Measurements from ENCODE around the gene GRIK4. TPM values are rescaled to one million over a fixed set of nuclear protein-coding genes. Genes with fewer than 3 reads are reported as not detected.

GRIK4 gene
- total and polyA plus RNA-seq, 2 donors (not counting 3 experiments of a cell fraction or from before 2014, with no cell fraction given), result 0.81 to 1.6 TPM

GRCh38 chr11:120561286-120561685 is 49.7 kb downstream of the GRIK4 start:
- H3K27ac ChIP-seq (ENCODE audit: insufficient read depth, low read depth, low read length), result no peak overlapping the region
- H3K9me1 ChIP-seq (replicated peaks; ENCODE audit: control insufficient read depth, extremely low read depth, insufficient read depth, low read length), result no peaks in the 10 kb centered on the region
- no peaks in the 10 kb centered on the region for H3K36me3 ChIP-seq (ENCODE audit: control insufficient read depth in 2 of 2, extremely low read depth in 1 of 2, insufficient read depth in 2 of 2, low read length in 2 of 2)
- no peak overlapping the region for H3K9ac ChIP-seq (replicated peaks; ENCODE audit: extremely low read depth, insufficient read depth, low read length)
- no peaks in the 10 kb centered on the region for H4K20me1 ChIP-seq (replicated peaks; ENCODE audit: control insufficient read depth, extremely low read depth, insufficient read depth, low read length)
- POLR2A ChIA-PET, result no interaction called here
- no peak for TF ChIP-seq GATA2 (IDR thresholded peaks at IDR 0.05; ENCODE audit: insufficient read depth, insufficient read length, low read depth, low read length)
- no peak for TF ChIP-seq POLR2AphosphoS5 (IDR thresholded peaks at IDR 0.05; ENCODE audit: insufficient read depth, low read depth, low read length)
- TF ChIP-seq, protein P1, sequence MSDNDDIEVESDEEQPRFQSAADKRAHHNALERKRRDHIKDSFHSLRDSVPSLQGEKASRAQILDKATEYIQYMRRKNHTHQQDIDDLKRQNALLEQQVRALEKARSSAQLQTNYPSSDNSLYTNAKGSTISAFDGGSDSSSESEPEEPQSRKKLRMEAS (IDR thresholded peaks at IDR 0.05; ENCODE audit: insufficient read depth, insufficient read length), result no peak
- TF ChIP-seq POLR2A (IDR thresholded peaks at IDR 0.05; ENCODE audit: low read depth, low read length), result no peak
- no peak for TF ChIP-seq JUN (IDR thresholded peaks at IDR 0.05; ENCODE audit: borderline replicate concordance, insufficient read depth, insufficient read length, low read depth)
- no peak for TF ChIP-seq MYC (IDR thresholded peaks at IDR 0.05; ENCODE audit: low read depth, low read length)
- H3K4me2 ChIP-seq (ENCODE audit: insufficient read depth, low read length), result no peak overlapping the region
- intact Hi-C loops (cut with micrococcal nuclease) (loop anchor here (10.0 kb wide), 1 partner anchor 346 kb away; the partner anchor contains the start of gene OAF), dilution Hi-C loops (cut with MboI; ENCODE audit: extremely low pct_ligation_motif_present, low sequenced_read_pairs) (no loop called here)
- H3K4me1 ChIP-seq (ENCODE audit: control insufficient read depth, extremely low read depth, insufficient read depth, low read length), result peaks cover 22% of the 10 kb centered on the region
- no peaks in the 10 kb centered on the region for H3K79me2 ChIP-seq (ENCODE audit: control insufficient read depth, insufficient read depth, low read length)
- no peaks in the 10 kb centered on the region for H3K9me3 ChIP-seq (replicated peaks; ENCODE audit: control insufficient read depth, insufficient read depth, low read length)
- BruUV-seq (replicated peaks), result no TSS peak
- H2AFZ ChIP-seq (ENCODE audit: low read depth, low read length), result no peak overlapping the region
- H3K4me3 ChIP-seq (replicated peaks in 1 of 3; ENCODE audit: insufficient read depth in 1 of 3, low read depth in 1 of 3, low read length in 3 of 3), result no peak overlapping the region
- CTCF ChIA-PET, result interaction anchor here (0.8 to 4.9 kb wide), 3 partner anchors 9 to 60 kb away, joined by 3 to 27 read pairs (median 3); partner anchors contain the start of gene GRIK4
- FAIRE-seq (no peak), DNase-seq (ENCODE audit: low read depth, low spot score) (no peak)
- H3K27me3 ChIP-seq (ENCODE audit: control insufficient read depth in 2 of 2, insufficient read depth in 2 of 2, low read length in 2 of 2), result no peaks in the 10 kb centered on the region

- CTCF ChIA-PET, result interaction anchor here (0.7 to 5.1 kb wide), 7 partner anchors 8 to 152 kb away, joined by 3 to 27 read pairs (median 6); partner anchors contain the start of gene GRIK4
- Histone ChIP-seq H4K20me1 (replicated peaks; ENCODE audit: control insufficient read depth, extremely low read depth, insufficient read depth, low read length) (no peaks in the 10 kb centered on the region), H3K4me3 (replicated peaks in 1 of 3; ENCODE audit: insufficient read depth in 1 of 3, low read depth in 1 of 3, low read length in 3 of 3) (no peak overlapping the region), H3K9ac (replicated peaks; ENCODE audit: extremely low read depth, insufficient read depth, low read length) (no peak overlapping the region), H3K4me1 (ENCODE audit: control insufficient read depth, extremely low read depth, insufficient read depth, low read length) (peaks cover 25% of the 10 kb centered on the region), H3K9me1 (replicated peaks; ENCODE audit: control insufficient read depth, extremely low read depth, insufficient read depth, low read length) (no peaks in the 10 kb centered on the region), H3K27ac (ENCODE audit: insufficient read depth, low read depth, low read length) (no peak overlapping the region), H3K79me2 (ENCODE audit: control insufficient read depth, insufficient read depth, low read length) (no peaks in the 10 kb centered on the region), H3K36me3 (ENCODE audit: control insufficient read depth in 2 of 2, extremely low read depth in 1 of 2, insufficient read depth in 2 of 2, low read length in 2 of 2) (no peaks in the 10 kb centered on the region), H2AFZ (ENCODE audit: low read depth, low read length) (no peak overlapping the region), H3K27me3 (ENCODE audit: control insufficient read depth in 2 of 2, insufficient read depth in 2 of 2, low read length in 2 of 2) (no peaks in the 10 kb centered on the region), H3K4me2 (ENCODE audit: insufficient read depth, low read length) (no peak overlapping the region), H3K9me3 (replicated peaks; ENCODE audit: control insufficient read depth, insufficient read depth, low read length) (no peaks in the 10 kb centered on the region)
- POLR2A ChIA-PET, result interaction anchor here (1.2 kb wide), 1 partner anchor 16 kb away, joined by 3 read pairs; no protein-coding TSS in a partner anchor
- DNase-seq (ENCODE audit: low read depth, low spot score) (no peak), FAIRE-seq (no peak)
- intact Hi-C loops (cut with micrococcal nuclease) (loop anchor here (10.0 kb wide), 1 partner anchor 348 kb away; the partner anchor contains the start of gene OAF), dilution Hi-C loops (cut with MboI; ENCODE audit: extremely low pct_ligation_motif_present, low sequenced_read_pairs) (no loop called here)
- BruUV-seq (replicated peaks), result no TSS peak
- TF ChIP-seq POLR2A (IDR thresholded peaks at IDR 0.05; ENCODE audit: low read depth, low read length), result no peak
- no peak for TF ChIP-seq POLR2AphosphoS5 (IDR thresholded peaks at IDR 0.05; ENCODE audit: insufficient read depth, low read depth, low read length)
- no peak for TF ChIP-seq CTCF (IDR thresholded peaks at IDR 0.05; ENCODE audit: extremely low read depth in 1 of 2, insufficient read depth in 1 of 2, low read depth in 1 of 2, low read length in 2 of 2)
- no peak for TF ChIP-seq JUN (IDR thresholded peaks at IDR 0.05; ENCODE audit: borderline replicate concordance, insufficient read depth, insufficient read length, low read depth)
- no peak for TF ChIP-seq EZH2 (IDR thresholded peaks at IDR 0.05; ENCODE audit: borderline replicate concordance, low read depth, low read length, severe bottlenecking)
- TF ChIP-seq MYC (IDR thresholded peaks at IDR 0.05; ENCODE audit: low read depth, low read length), result no peak
- TF ChIP-seq FOS (IDR thresholded peaks at IDR 0.05; ENCODE audit: borderline replicate concordance, insufficient read depth, low read length), result no peak
- TF ChIP-seq, protein P1 (IDR thresholded peaks at IDR 0.05; ENCODE audit: insufficient read depth, insufficient read length), result no peak
- TF ChIP-seq GATA2 (IDR thresholded peaks at IDR 0.05; ENCODE audit: insufficient read depth, insufficient read length, low read depth, low read length), result no peak
Observed at GRCh38 chr11:120562806-120563425, 51.4 kb downstream of the GRIK4 start.
